NT2/D1 (cell line): ENCODE data around the gene CEP250.

Source experiments
- SUZ12 ChIP-seq: IDR thresholded peaks from 2 replicates; pipeline ENCODE4 v1.6.1; 2011; ENCODE audit not compliant: insufficient read length, insufficient read depth; ENCODE audit errors: extremely low read depth
- YY1 ChIP-seq: IDR thresholded peaks from 2 replicates; pipeline ENCODE4 v1.6.1; 2011; ENCODE audit not compliant: insufficient read length, insufficient read depth

DNA sequence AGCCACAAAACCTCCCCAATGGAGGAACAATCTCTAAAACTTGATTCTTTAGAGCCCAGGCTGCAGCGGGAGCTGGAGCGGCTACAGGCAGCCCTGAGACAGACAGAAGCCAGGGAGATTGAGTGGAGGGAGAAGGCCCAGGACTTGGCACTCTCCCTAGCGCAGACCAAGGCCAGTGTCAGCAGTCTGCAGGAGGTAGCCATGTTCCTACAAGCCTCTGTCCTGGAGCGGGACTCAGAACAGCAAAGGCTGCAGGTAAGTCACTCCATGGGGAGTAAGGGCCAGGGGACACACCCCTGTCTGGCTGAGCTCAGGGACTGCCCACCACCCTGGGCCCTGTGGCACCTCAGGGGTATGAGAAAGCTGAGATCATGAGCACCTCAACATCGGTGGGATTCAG lies 49.4 kb downstream of the CEP250 start:
- TF ChIP-seq SUZ12, result no peak
- TF ChIP-seq YY1, result no peak
